AG08395 (cell line): ENCODE results near the gene SLC6A8.
"Not testable (repeated sequence)": the region's sequence is repeated elsewhere in the genome, so short reads cannot be mapped to it uniquely, and the experiment has no call there.

Experiments
- DNase-seq: peaks from one replicate; pipeline ENCODE4 v3.0.0; 2012; ENCODE audit warnings: mixed read lengths, low spot score

SLC6A8 gene

DNA sequence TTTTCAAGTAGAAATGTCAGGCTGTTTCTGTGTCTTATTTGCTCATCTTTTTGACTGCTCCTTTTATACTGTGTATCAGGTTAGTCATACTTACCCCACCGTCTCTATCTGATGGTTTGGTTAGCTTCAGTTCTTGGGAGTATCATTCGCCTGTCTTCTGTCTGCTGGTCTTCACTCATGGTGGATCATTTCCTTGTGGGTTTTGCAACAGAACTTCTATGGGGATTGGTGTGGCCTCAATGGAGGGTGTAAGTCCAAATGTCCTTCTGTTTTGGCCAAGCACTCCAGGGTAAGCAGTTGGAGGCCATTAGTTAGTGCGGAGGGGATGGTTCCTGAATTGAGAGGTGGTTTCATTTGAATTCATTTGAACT is 44.1 kb downstream of the SLC6A8 start:
- DNase-seq: no peak

DNA sequence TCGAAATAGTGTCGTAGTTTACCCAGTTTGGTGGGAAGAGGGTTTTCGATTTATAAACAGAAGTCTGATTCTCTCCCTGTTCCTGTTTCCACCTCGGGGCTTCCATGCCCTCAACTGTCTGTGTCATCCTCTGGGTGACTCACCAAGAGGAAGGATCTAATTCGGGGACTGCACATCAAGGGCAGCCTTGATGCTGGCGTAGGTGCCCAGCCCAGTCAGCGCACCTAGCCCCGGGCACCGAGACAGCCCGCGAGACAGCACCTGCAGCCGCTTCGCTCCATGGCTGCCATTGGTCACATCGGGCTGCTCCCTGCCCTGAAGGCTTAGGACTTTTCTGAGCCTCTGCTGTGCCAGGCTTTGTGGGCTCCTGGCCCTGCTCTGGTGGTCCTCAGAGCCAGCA is 44.7 kb downstream of the SLC6A8 start:
- no peak for DNase-seq

DNA sequence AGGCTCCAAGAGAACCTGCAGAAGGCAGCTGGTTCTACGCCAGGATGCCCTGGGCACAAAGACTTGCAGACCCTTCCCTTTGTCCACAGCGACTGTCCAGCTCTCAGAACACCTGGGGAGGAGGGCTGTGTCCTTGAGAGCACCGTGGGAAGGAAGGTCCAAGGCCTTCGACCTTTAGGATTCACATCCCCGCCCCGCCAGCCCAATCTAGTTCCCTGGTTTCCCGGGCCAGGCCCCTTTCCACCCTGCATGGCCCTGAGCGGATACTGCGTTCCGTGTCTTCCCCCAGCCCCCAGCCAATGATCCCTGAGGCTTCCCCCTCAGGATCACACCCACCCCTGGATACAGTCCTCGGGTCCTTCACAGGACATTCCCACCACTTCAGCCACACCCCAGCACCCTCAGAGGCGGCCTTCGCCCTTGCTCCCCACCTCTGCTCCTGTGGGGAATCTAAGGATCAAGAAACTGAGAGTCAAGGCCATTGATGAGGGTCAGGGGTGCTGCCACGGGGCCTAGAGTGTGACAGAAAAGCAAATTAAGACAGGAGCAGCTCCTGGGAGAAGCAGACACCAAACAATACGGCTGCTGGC is 46.0 kb downstream of the SLC6A8 start:
- no peak for DNase-seq

DNA sequence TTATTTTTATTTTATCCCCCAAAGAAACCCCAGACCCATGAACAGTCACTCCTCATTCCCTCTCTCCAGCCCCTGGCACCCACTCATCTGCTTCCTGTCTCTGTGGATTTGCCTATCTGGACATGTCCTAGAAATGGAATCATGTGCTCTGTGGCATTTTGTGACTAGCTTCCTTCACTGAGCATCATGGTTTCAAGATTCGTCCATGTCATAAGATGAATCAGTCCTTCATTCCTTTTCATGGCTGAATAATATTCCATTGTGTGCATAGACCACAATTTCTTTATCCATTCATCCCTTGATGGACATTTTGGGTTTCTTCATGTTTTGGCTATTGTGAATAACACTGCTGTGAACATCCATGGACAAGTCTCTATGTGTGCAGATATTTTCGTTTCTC is 47.1 kb downstream of the SLC6A8 start:
- no peak for DNase-seq

DNA sequence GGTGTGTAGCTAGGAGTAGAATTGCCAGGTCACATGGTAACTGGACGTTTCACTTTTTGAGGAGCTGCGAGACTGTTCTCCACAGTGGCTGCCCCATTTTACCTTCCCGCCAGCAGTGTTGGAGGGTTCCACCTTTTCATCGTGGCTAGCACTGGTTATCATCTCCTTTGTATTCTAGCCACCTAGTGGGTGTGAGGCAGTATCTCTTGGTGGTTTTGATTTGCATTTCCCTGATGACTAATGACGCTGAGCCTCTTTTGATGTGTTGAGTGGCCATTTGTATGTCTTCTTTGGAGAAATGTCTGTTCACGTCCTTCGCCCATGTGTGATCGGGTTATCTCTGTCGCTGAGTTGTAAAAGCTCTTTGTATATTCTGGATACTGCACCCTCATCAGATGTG is 47.5 kb downstream of the SLC6A8 start:
- no peak for DNase-seq

DNA sequence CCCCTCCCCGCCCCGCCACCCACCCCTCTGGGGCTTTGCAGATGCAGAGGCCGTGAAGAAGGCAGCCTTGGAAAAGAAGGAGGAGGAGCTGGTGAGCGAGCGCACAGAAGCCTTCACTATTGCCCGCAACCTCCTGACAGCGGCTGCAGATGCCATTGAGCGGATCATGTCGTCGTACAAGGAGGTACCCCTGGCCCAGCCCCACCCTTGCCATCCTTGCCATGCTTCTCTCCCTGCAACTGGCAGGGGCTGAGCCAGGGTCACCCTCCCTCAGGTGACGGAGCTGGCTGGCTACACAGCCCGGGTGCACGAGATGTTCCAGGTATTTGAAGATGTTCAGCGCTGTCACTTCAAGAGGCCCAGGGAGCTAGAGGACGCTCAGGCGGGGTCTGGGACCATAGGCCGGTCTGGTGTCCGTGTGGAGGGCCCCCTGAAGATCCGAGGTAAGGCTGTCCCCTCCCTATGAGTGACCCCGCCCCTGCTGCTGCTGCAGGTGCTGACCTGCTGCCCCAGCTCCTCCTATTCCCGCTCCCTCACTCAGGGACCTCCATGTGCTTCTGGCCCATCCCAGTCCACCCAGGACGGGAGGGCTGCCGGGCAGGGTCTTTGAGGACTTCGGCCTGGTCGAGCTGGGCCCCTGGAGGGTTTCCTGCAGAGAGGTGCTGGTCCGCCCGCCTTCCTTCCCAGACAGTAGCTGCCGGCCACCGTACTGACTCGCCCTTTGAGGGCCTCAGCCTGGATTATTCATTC is 48.5 kb downstream of the SLC6A8 start:
- DNase-seq: no peak

DNA sequence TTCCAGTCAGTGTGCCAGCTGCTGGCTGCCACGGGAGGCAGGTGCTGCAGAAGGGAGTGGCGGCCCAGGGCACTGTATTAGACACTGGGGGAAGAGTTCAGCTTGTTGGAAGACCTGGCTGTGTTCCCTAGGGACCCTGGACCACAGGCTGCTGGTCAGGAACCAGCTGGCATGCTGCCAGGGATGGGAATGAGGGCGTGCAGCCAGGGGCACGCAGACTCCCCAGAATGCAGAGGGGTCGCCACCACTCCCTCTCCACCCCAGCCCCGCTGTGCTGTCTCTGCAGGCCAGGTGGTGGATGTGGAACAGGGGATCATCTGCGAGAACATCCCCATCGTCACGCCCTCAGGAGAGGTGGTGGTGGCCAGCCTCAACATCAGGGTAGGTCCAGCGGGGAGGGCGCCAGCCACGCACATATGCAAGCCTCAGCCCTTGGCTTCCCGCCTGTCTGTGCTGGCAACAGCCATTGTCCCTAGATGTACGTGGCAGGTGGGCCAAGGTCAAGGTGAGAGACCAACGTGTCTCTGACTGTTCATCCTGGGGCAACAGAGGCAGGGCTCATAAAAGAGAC is 49.2 kb downstream of the SLC6A8 start:
- no peak for DNase-seq

DNA sequence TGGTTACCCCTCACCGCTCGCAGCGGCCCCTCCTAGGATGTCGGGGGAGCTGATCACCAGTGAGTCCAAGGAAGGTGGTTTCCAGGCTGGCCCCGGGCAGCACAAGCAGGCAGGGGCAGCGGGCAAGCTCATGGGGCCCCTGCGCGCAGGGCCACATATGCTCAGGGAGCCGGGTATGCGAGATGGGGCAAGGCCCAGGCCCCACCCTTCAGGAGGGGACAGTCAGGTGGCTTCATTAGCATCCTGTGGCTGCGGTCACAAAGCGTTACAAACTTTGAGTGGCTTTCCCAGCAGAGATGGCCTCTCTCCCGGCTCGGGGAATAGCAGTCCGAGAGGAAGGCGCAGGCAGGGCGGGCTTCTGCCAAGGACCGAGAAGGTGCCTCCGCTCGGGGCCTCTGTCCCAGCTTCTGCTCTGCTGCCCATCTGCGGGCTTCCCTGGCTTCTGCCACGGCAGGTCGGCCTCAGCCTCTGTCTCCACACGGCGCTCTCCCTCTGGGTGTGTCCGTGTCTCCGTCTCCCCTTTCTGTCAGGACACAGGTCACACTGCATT is 50.4 kb downstream of the SLC6A8 start:
- DNase-seq: no peak

DNA sequence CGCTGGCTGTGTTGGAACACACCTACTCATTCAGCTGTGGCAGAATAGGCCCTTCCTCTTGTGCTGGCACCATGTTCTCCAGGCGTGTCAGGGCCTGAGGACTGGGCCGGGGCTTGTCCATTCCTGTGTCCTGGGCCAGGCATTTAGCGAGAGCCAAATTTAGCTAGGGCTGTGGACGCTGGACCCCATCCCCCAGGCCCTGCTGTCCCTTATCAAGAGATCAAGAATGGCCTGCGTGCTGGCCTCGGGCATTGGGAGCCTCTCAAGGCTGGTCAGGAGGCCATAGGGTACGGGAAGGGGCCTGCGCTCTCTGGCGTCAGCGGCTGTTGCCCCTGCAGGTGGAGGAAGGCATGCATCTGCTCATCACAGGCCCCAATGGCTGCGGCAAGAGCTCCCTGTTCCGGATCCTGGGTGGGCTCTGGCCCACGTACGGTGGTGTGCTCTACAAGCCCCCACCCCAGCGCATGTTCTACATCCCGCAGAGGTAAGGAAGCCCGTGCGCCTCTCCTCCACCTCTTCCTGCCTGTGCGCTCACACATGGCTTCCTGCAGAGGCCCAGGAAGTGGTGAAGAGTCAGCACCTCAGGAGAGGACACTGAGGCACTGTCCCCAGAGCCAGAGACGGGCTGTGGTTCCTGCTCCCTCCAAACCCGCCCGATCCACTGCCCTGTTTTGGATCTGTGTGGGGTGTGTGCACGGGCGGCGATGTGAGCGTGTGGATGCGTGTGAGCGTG is 52.2 kb downstream of the SLC6A8 start:
- no peak for DNase-seq

DNA sequence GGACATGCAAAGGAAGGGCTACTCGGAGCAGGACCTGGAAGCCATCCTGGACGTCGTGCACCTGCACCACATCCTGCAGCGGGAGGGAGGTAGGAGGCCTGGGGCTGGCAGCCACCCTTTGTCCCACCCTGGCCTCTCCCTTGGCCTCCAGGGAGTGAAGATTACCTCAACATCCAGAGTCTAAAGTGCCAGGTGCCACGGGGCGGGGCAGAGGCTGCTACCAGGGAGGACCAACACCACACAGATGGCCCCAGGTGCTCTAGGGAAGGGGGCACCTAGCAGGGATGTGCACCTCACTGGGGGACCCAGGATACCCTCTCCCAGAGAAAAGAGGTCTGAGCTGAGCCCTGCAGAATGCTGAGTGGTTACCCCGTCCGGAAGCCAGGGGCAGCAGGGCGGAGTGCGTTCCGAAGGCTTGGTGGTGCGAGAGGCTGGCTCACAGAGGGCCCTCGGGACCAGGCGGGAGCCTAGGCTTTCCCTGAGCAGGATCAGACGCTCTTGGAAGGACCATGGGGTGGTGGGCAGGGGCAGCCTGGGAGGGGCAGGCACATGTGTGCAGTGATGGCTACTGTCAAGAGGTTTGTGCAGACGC is 53.0 kb downstream of the SLC6A8 start:
- DNase-seq: no peak

DNA sequence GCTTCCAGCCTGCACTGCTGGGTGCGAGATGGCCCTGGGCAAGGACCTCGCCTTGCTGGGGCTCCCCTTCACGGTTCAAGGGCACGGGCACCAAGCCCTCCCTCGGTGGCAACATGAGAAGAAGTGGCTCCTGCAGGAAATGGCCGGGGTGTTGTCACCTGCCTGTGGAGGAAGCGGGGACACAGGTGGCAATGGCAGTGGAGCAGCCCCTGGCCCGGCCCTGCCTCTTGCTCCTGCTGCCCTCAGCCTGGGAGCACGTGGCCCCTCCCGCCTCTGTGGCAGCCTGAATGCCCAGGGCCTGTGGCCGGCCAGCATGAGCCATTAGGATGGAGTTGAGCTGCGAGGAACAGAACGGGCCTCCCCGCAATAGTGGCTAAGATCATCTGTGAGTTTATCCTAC is 53.7 kb downstream of the SLC6A8 start:
- no peak for DNase-seq

DNA sequence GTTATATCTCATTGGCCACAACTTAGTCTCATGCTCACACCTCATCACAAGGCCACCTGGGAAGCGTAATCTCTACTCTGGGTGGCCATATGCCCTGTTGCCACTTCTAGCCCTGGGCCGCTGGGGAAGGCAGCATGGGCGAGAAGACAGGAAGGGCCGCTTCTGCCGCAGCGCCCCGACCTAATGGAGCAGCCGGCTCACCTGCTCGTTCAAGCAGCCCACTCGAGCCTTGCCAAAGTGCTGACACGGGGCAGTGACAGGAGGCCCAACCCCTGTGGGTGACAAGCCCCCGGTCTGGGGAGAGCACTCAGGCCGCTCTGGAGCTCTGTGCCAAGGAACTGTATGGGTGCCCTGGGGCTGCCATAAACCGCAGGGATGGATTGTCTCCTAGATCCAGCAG is 54.4 kb downstream of the SLC6A8 start:
- DNase-seq: not testable (repeated sequence)

DNA sequence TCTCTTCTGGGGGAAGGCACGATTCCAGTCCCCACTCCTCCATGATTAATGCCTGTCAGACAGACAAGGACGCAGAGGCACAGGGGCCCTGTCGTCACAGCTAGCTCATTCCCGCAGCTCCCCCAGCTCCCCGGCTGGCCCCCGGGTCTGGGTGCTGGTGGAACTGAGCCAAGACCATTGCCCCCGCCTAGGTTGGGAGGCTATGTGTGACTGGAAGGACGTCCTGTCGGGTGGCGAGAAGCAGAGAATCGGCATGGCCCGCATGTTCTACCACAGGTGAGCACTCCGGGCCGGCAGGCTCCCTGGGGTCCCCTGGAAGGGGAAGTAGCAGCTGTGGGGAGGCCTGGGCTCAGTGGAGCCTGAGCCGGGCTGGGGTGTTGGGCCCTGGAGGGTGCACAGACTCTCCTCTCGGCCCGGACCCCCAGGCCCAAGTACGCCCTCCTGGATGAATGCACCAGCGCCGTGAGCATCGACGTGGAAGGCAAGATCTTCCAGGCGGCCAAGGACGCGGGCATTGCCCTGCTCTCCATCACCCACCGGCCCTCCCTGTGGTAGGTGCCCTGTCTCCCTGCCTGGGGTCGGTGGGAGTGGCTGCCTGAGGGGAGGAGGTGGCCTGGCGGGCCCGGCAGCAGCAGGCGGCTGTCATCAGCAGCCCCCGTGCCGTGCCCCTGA is 55.2 kb downstream of the SLC6A8 start:
- not testable (repeated sequence) for DNase-seq

DNA sequence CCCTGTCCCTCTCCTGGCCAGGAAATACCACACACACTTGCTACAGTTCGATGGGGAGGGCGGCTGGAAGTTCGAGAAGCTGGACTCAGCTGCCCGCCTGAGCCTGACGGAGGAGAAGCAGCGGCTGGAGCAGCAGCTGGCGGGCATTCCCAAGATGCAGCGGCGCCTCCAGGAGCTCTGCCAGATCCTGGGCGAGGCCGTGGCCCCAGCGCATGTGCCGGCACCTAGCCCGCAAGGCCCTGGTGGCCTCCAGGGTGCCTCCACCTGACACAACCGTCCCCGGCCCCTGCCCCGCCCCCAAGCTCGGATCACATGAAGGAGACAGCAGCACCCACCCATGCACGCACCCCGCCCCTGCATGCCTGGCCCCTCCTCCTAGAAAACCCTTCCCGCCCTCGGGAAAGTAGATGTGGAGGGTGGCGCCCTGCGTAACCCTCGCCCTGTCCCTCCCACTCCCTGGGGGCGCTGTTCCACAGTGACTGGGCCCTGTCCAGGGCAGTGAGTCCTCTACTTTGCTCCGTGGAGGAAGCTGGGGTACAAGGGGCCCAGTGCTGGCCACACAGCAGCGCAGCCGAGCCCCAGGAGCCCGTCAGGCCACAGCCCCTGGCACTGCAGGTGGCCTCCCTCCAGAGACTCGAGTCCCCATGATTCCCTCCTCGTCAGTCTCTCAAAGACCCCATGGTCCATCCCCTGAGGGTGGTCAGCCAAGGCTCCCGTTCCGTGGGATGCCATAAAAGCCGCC is 55.9 kb downstream of the SLC6A8 start:
- not testable (repeated sequence) for DNase-seq

DNA sequence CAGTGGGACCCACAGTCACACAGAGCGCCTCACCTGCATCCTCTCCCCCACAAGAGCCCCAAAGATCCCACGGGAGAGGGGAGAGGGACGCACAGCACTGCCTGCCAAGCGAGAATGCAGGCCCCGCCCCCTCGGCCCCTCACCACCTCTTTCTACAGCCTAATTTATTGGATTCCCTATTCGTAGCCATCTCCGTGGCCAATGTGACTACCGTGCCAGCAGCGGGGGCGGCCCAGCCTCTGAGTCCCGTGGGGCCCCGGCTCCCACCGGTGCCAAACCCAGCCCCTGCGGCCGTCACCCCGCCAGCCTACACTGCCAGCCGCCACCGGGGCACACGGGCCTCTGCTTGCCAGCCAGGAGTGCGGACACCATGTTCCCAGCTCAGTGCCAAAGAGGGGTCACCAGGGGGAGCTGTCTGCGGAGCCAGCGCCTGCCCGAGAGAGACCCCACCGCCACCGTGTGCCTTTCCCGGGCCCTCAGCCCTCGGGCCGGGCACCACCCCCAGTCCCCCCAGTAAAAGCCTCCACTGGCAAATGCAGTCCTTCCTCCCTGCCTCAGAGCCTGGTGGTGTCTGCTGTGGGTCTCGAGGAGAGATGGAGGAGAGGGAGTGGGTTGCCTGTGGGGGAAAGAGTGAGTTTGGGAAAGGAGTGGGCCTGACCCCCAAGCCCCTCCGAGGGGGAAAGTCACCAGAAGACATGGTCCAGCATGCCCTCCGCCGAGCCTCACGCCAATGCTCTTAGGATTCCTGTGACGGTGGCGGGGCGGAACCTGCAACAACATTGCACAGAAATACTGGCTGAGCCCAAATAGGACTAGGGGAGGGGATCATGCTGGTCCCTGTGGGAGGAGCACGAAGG is 56.7 kb downstream of the SLC6A8 start:
- no peak for DNase-seq

DNA sequence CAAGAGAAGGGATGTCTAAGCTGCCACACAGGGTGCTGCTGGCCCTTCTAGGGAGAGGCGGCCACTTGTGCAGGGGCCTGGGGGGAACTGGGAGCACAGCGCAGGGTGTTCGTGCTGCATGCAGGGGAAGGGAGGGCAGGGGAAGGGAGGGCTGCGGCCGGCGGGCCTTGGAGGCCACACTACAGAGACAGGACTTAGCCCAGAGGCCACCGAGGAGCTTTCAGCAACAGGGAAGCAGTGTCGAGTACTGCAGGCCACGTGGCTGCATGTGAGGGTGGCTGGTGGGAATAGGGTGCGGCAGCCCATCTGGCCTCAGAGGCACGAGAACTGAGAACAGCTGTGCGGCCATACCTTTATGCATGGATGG is 57.3 kb downstream of the SLC6A8 start:
- DNase-seq: not testable (repeated sequence)
